ENCODE measurements around the gene NGB. TPM values are rescaled to one million over a fixed set of nuclear protein-coding genes. Genes with fewer than 3 reads are reported as not detected.

The NGB gene
- total RNA-seq, 2 donors from 2014 or later, result 0.33 TPM; not detected in 1

GRCh38 chr14:77253333-77254190 lies 17.4 kb downstream of the NGB start:
- Histone ChIP-seq H3K4me3 (no peak overlapping the region), H3K9me3 (no peaks in the 10 kb centered on the region), H3K27me3 (no peaks in the 10 kb centered on the region), H3K36me3 (replicated peaks in 1 of 2; ENCODE audit: insufficient read depth in 1 of 2, low read depth in 2 of 2) (no peaks in the 10 kb centered on the region), H3K27ac (no peak overlapping the region), H3K4me1 (no peaks in the 10 kb centered on the region)
- DNase-seq, result no peak
- intact Hi-C loops (cut with DNase I), result no loop called here
- no peak for TF ChIP-seq POLR2A (IDR thresholded peaks at IDR 0.05)
- TF ChIP-seq, protein P1, sequence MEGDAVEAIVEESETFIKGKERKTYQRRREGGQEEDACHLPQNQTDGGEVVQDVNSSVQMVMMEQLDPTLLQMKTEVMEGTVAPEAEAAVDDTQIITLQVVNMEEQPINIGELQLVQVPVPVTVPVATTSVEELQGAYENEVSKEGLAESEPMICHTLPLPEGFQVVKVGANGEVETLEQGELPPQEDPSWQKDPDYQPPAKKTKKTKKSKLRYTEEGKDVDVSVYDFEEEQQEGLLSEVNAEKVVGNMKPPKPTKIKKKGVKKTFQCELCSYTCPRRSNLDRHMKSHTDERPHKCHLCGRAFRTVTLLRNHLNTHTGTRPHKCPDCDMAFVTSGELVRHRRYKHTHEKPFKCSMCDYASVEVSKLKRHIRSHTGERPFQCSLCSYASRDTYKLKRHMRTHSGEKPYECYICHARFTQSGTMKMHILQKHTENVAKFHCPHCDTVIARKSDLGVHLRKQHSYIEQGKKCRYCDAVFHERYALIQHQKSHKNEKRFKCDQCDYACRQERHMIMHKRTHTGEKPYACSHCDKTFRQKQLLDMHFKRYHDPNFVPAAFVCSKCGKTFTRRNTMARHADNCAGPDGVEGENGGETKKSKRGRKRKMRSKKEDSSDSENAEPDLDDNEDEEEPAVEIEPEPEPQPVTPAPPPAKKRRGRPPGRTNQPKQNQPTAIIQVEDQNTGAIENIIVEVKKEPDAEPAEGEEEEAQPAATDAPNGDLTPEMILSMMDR (IDR thresholded peaks at IDR 0.05), result no peak
- 58 to 72% methylated on average over 16 to 19 of the region's 20 CpGs for WGBS, 2 donors
- ATAC-seq, result no peak

GRCh38 chr14:77251870-77252269 lies 19.1 kb downstream of the NGB start:
- TF ChIP-seq, protein P1 (IDR thresholded peaks at IDR 0.05), result no peak
- TF ChIP-seq POLR2A (IDR thresholded peaks at IDR 0.05), result no peak
- no peaks in the 10 kb centered on the region for H3K36me3 ChIP-seq (replicated peaks in 1 of 2; ENCODE audit: insufficient read depth in 1 of 2, low read depth in 2 of 2)
- H3K9me3 ChIP-seq, result no peaks in the 10 kb centered on the region
- no peaks in the 10 kb centered on the region for H3K4me1 ChIP-seq
- WGBS, 2 donors, result 93 to 95% methylated on average over 6 to 11 of the region's 11 CpGs
- intact Hi-C loops (cut with DNase I), result no loop called here
- H3K27me3 ChIP-seq, result no peaks in the 10 kb centered on the region
- no peak overlapping the region for H3K4me3 ChIP-seq
- DNase-seq, result no peak
- ATAC-seq, result no peak
- no peak overlapping the region for H3K27ac ChIP-seq

GRCh38 chr14:77250927-77251326 lies 20.1 kb downstream of the NGB start:
- DNase-seq (no peak), ATAC-seq (no peak)
- Histone ChIP-seq H3K36me3 (replicated peaks in 1 of 2; ENCODE audit: insufficient read depth in 1 of 2, low read depth in 2 of 2) (no peaks in the 10 kb centered on the region), H3K4me3 (no peak overlapping the region), H3K27ac (no peak overlapping the region), H3K27me3 (no peaks in the 10 kb centered on the region), H3K9me3 (no peaks in the 10 kb centered on the region), H3K4me1 (no peaks in the 10 kb centered on the region)
- TF ChIP-seq, protein P1 (IDR thresholded peaks at IDR 0.05), result no peak
- no peak for TF ChIP-seq POLR2A (IDR thresholded peaks at IDR 0.05)
- WGBS, 2 donors, result 73 to 96% methylated on average over 6 of the region's 6 CpGs
- intact Hi-C loops (cut with DNase I), result no loop called here

- intact Hi-C loops (cut with DNase I), result no loop called here
- no peak for ATAC-seq
- 84 to 87% methylated on average over 7 of the region's 7 CpGs for WGBS, 2 donors
These were observed 21.7 kb downstream of the NGB start for GRCh38 chr14:77249286-77249685.

More at GRCh38 chr14:77249286-77249685, 21.7 kb downstream of the NGB start:
- Histone ChIP-seq H3K27ac (no peak overlapping the region), H3K9me3 (no peaks in the 10 kb centered on the region), H3K4me3 (no peak overlapping the region), H3K36me3 (replicated peaks in 1 of 2; ENCODE audit: insufficient read depth in 1 of 2, low read depth in 2 of 2) (no peaks in the 10 kb centered on the region), H3K27me3 (no peaks in the 10 kb centered on the region), H3K4me1 (no peaks in the 10 kb centered on the region)
- no peak for TF ChIP-seq POLR2A (IDR thresholded peaks at IDR 0.05)
- TF ChIP-seq, protein P1 (IDR thresholded peaks at IDR 0.05), result no peak
- no peak for DNase-seq
